Fibroblast of skin of scalp (primary cell): ENCODE data around the gene HAUS2.

Source experiments
- DNase-seq: peaks from one replicate; pipeline ENCODE4 v3.0.0-alpha.2; 2013

The HAUS2 gene

GRCh38 chr15:42608752-42609488 lies 60.3 kb downstream of the HAUS2 start:
- DNase-seq, result no peak

GRCh38 chr15:42611532-42611931 lies 62.9 kb downstream of the HAUS2 start:
- DNase-seq, result no peak

- no peak for DNase-seq
These were observed 63.8 kb downstream of the HAUS2 start for GRCh38 chr15:42612367-42612912.

- no peak for DNase-seq
These were observed 67.5 kb downstream of the HAUS2 start for GRCh38 chr15:42616107-42616506.
